Measurements from ENCODE around the gene CTBS.
A peak's percentile ranks its signal among the peaks of the same experiment; 100 is the strongest.
"Not testable (repeated sequence)": the region's sequence is repeated elsewhere in the genome, so short reads cannot be mapped to it uniquely, and the experiment has no call there.

CTBS gene

GRCh38 chr1:84573967-84574842, at the start of gene CTBS:
TSS of gene CTBS (minus strand) at chr1:84574440. CDS start at chr1:84574415, 25 bp downstream.
- peak; percentile 85 for DNase-seq

GRCh38 chr1:84621553-84621952, 47.3 kb upstream of the CTBS start:
- no peak for DNase-seq

- DNase-seq, result peak; percentile 71
Measured at GRCh38 chr1:84620720-84621313, 46.6 kb upstream of the CTBS start.

DNA sequence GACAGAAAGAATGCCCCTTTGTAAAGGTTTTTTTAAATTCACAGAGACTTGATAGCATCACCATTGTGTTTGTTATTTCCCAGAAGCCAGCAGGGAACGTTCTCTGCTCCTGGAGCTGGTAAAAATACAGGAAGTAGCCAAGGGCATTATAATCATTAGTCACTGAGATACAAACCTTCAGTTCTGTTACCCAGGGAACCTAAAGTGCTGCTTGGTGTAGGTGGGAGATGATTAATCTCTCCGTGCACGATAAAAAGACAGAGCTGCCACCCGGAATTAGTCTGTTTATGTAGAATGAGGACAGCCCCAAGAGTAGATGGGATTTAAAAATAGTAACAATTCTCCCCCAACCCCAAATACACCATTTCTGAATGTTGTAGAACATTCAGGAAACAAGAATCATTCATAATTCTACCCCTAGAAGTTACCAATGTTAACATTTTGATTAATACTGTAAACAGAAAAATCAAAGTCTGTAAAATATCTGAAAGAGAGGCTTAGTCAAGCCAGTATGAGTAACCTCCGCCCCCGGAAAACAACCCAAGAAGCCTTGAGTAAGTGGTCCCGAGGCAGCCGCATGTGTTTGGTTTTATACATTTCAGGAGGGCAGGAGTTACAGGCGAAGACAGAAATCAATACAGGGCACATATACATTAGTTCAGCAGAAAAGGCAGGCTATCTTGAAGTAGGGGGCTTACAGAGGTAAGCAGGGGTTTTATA, 45.3 kb upstream of the CTBS start:
- DNase-seq, result peak; percentile 67

DNA sequence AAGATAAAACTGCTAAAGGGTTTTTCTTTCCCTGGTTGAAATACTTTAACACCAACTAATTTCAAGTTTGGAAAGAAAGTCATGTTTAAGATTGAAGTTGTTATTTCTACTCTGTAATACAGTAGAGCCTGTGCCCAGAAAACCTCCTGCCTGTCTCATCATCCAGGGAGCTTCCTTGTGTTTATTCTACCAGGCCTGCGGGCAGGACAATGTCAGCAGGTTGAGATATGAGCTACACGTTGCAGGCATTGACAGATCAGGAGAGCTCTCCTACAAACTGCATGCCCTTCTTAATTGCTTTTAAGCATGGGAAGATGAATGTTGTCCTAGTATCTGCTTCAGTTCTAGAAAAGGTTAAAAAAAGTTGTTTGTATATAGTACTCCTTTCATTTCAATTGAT, 43.1 kb upstream of the CTBS start:
- no peak for DNase-seq

DNA sequence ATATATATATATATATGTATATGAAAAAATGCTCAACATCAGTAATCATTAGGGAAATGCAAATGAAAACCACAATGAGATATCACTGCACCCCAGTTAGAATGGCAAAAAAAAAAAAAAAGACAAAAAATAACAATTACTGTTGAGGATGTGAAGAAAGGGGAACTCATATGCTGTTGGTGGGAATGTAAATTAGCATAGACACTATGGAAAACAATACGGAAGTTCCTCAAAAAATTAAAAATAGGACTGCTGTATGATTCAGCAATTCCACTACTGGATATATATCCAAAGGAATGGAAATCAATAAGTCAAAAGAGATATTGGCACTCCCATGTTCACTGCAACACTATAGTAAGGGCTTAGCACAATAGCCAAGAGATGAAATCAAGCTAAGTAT, 41.5 kb upstream of the CTBS start:
- DNase-seq, result no peak

GRCh38 chr1:84613887-84614286, 39.6 kb upstream of the CTBS start:
- DNase-seq, result no peak

DNA sequence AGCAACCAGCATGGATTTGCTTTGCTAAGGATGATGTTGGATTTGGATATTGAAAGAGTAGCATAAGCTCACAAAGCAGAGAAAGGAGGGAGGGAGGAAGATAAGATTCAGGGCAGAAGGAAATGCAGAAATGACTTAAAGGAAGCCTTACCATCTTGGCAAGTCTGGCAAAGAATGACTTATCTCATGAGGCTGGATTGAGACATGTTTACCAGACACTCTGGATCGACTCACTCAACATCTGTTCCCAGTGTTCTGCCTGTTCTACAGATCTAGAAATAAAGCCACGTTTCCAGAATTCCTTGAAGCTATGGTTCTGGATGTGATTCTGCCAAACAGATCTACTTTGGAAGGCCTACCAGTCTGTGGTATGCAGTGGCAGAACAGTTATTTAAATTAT, 38.8 kb upstream of the CTBS start:
- DNase-seq, result no peak

- DNase-seq, result no peak
Measured at GRCh38 chr1:84611796-84612195, 37.6 kb upstream of the CTBS start.

DNA sequence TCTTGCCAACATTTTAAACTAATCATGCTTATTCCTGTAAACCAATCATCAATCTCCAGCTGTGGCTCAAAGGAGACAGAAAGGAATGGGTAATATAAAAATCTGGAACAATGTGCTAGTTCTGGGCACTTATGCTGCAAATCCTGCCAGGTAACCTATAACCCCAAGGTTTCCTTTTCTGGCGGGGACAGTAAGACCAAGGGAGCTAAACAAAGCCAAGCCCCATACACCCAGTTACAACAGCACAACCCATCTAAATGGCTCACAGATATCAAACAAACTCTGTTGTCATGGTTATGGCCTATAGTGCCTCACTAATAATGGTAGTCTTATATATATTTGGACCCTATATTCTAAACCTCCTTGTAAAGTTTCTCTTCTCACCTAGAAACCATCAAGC, 36.9 kb upstream of the CTBS start:
- no peak for DNase-seq

DNA sequence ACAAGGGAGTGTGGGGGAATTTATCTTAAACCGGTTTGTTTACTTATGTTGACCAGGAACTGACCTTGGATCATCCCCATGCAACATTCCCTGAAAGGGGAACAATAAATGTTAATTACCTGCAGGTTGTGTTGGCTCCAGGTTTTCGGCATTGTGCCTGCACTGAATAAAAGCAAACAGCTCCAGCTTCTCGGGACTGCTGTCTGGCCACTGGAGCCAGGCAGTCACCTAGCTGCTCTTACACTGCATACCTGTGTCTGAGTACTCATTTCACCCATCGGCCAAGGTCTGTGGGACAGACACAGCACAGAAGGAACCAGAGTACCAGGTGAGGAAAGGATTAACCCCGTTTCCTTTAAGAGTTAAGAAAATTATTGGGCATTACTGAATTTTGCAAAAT, 32.7 kb upstream of the CTBS start:
- no peak for DNase-seq

GRCh38 chr1:84605157-84605556, 30.9 kb upstream of the CTBS start:
- no peak for DNase-seq

DNA sequence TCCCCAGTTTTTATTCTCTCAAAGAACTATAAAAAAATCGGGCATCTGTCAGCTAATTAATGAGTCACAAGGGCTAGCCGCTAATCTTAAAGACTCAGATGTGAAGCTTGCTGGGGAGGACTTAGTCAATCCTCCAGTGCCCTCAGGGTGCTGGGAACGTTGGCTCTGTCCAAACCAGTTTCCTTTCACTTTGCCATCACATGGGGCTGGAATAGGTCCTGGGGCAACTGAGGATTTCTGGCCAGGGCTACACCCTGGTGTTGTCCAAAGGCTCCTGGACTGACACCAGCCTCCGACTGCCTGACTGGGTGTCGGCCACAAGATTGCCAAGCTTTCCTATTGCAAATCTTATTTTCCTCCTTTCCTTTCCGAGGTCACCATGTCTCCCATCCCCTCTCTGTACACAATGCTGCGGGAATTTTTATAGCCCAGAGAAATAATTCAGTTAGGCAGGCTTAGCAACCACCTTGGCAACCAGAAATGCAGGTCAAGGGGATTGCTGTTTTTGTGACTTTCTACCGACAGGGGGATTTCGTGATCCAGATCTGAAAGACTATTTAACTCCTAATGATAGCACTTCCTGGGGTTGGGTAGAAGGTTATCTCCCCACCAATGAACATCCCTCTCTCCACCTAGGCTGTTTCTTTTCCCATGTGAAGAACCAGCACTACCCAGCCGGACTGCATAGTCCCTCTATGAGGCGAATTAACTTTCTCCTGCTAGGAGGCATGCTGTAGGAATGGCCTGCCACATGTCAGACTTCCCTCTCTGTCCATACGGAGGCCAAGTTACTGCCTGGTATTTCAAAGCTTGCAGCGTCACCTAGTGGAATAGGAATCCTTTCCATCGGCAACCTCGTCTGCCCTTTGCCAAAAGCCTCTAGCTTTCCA, 29.9 kb upstream of the CTBS start:
- no peak for DNase-seq

DNA sequence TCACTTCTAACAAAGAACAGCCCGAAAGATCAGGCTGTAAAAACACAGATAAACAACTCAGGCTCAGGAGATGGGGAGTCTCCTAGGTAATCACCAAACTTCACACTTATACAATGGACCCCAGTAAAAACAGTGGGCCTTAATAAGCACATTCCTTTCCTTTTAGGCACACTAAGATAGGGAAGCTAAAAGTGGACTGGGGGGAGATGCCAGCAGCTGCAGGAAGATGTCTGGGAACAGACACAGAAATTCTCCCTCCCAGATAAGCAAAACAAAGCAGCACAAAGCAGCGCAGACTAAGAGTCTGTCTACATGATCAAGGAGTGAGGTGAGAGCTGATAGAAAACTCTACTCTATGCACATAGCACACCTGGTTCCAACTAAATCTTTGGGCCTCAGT, 29.0 kb upstream of the CTBS start:
- no peak for DNase-seq

DNA sequence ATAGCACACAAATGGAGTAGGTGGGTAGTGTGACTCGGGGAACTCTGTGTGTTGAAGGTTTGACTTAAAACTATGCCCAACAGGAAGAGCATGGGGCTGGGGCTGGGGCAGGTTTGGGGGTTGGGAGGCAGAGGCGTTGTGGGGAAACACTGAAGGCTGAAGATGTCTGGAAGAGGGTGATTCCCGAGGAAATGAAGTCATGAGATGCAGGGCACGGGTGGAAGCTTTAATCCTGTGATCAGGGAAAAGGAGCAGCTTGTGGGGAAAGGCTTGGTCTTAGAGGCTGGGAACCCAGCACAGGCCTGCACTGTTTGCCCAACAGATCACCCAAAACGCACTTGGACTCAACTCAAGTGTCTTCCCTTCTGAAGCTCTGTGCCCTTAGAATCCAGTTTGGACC, 26.6 kb upstream of the CTBS start:
- no peak for DNase-seq

GRCh38 chr1:84598846-84599741, 24.9 kb upstream of the CTBS start:
- DNase-seq, result no peak

DNA sequence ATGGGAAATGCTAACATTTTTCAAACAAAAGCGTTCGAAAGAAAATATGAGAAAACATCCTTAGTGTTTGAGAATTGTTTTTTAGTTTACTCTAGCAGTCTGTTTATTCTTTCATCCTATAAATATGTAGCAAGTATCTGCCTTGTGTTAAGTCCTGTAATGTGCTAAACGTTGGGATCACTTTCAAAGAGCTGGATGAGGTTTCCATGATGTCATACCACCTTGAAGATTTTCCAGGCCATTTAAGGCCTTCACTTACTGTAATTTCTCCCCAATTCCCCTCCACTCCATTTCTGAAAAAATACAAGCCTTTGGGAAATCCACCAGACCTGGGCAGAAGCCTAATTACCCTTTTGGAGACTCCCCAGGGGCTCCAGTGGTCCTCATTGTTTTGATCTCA, 24.2 kb upstream of the CTBS start:
- DNase-seq, result no peak

DNA sequence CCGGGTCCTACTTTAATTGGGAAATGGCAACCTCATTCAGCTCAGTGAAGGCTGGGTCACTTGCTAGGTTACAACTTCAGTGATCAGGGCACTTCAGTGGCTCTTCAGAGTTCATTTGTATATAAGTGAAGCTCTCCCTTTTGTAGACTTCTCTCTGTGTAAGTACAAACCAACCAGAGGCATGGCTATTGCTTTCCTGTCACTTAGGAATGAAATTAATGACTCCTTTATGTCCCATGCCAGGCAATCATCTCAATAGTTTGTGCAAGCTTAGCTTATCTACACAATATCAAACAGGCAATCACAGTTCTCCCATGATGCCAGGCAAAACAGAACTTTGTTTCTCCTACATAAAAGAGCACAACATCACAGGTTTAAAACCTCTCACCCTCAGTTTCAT, 22.8 kb upstream of the CTBS start:
- no peak for DNase-seq

GRCh38 chr1:84594959-84595358, 20.7 kb upstream of the CTBS start:
- not testable (repeated sequence) for DNase-seq

- no peak for DNase-seq
Measured at GRCh38 chr1:84587099-84587498, 12.9 kb upstream of the CTBS start.

DNA sequence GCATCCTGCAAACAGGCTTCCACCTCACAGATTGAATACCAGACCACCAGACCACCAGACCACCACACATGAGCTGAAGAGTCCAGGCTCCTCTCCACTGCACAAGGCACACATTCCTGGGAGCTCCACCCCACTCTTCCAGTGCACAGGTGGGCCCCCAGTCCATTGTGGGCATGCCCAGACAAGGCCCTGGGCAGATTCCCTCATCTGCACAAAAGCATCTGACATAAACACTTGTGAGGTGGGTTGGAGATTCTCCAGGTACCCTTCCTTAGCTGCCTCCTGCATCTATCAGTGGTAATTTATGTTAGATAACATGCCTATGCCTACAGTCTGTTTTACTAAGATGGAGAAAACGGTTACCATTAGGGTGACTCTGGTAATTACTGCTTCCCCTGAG, 11.6 kb upstream of the CTBS start:
- no peak for DNase-seq

GRCh38 chr1:84584126-84584525, 9.9 kb upstream of the CTBS start:
- DNase-seq, result no peak
